ENCODE results near the gene CHI3L1. TPM values are rescaled to one million over a fixed set of nuclear protein-coding genes. Genes with fewer than 3 reads are reported as not detected.

CHI3L1 gene
- total RNA-seq, 2 experiments from 2014 or later: 0.24 to 0.44 TPM

- no peak overlapping the region for H3K27ac Mint-ChIP-seq
- no peaks in the 10 kb centered on the region for H3K27me3 Mint-ChIP-seq (ENCODE audit: low read depth)
- CTCF ChIA-PET: no interaction called here
- intact Hi-C loops (cut with micrococcal nuclease): no loop called here
- DNase-seq: no peak
- H3K36me3 Mint-ChIP-seq (ENCODE audit: low read depth): no peaks in the 10 kb centered on the region
- H3K4me3 Mint-ChIP-seq: no peak overlapping the region
- no peaks in the 10 kb centered on the region for H3K9me3 Mint-ChIP-seq
- no peaks in the 10 kb centered on the region for H3K4me1 Mint-ChIP-seq (ENCODE audit: low read depth)
Observed at GRCh38 chr1:203152158-203153034, 34.1 kb downstream of the CHI3L1 start.

GRCh38 chr1:203151362-203152157 is 34.9 kb downstream of the CHI3L1 start:
- CTCF ChIA-PET: no interaction called here

GRCh38 chr1:203150511-203151297 is 35.8 kb downstream of the CHI3L1 start:
- Mint-ChIP-seq H3K4me3 (no peak overlapping the region), H3K9me3 (no peaks in the 10 kb centered on the region), H3K36me3 (ENCODE audit: low read depth) (no peaks in the 10 kb centered on the region), H3K27me3 (ENCODE audit: low read depth) (no peaks in the 10 kb centered on the region), H3K4me1 (ENCODE audit: low read depth) (no peaks in the 10 kb centered on the region), H3K27ac (no peak overlapping the region)
- intact Hi-C loops (cut with micrococcal nuclease): no loop called here
- DNase-seq: no peak
- CTCF ChIA-PET: no interaction called here

More at GRCh38 chr1:203151362-203152157, 34.9 kb downstream of the CHI3L1 start:
- Mint-ChIP-seq H3K27me3 (ENCODE audit: low read depth) (no peaks in the 10 kb centered on the region), H3K9me3 (no peaks in the 10 kb centered on the region), H3K4me1 (ENCODE audit: low read depth) (no peaks in the 10 kb centered on the region), H3K4me3 (no peak overlapping the region), H3K27ac (no peak overlapping the region), H3K36me3 (ENCODE audit: low read depth) (no peaks in the 10 kb centered on the region)
- intact Hi-C loops (cut with micrococcal nuclease): no loop called here
- DNase-seq: no peak

- no peak for DNase-seq
- H3K4me1 Mint-ChIP-seq (ENCODE audit: low read depth): no peaks in the 10 kb centered on the region
- CTCF ChIA-PET: interaction anchor here (0.6 to 1.1 kb wide), 2 partner anchors 67 to 1094 kb away, joined by 5 to 8 read pairs; no protein-coding TSS in a partner anchor
- H3K36me3 Mint-ChIP-seq (ENCODE audit: low read depth): no peaks in the 10 kb centered on the region
- no peak overlapping the region for H3K4me3 Mint-ChIP-seq
- H3K27ac Mint-ChIP-seq: no peak overlapping the region
- H3K27me3 Mint-ChIP-seq (ENCODE audit: low read depth): no peaks in the 10 kb centered on the region
- intact Hi-C loops (cut with micrococcal nuclease): no loop called here
- H3K9me3 Mint-ChIP-seq: no peaks in the 10 kb centered on the region
Observed at GRCh38 chr1:203149188-203149840, 37.2 kb downstream of the CHI3L1 start.

GRCh38 chr1:203148579-203148978 is 37.9 kb downstream of the CHI3L1 start:
- no peaks in the 10 kb centered on the region for H3K9me3 Mint-ChIP-seq
- intact Hi-C loops (cut with micrococcal nuclease): no loop called here
- no peak overlapping the region for H3K4me3 Mint-ChIP-seq
- CTCF ChIA-PET: interaction anchor here (0.6 to 1.1 kb wide), 3 partner anchors 30 to 1094 kb away, joined by 3 to 8 read pairs (median 5); no protein-coding TSS in a partner anchor
- no peaks in the 10 kb centered on the region for H3K36me3 Mint-ChIP-seq (ENCODE audit: low read depth)
- no peaks in the 10 kb centered on the region for H3K27me3 Mint-ChIP-seq (ENCODE audit: low read depth)
- no peak overlapping the region for H3K27ac Mint-ChIP-seq
- no peaks in the 10 kb centered on the region for H3K4me1 Mint-ChIP-seq (ENCODE audit: low read depth)
- DNase-seq: no peak

GRCh38 chr1:203148127-203148526 is 38.4 kb downstream of the CHI3L1 start:
- DNase-seq: no peak
- H3K36me3 Mint-ChIP-seq (ENCODE audit: low read depth): no peaks in the 10 kb centered on the region
- H3K4me3 Mint-ChIP-seq: no peak overlapping the region
- no peaks in the 10 kb centered on the region for H3K27me3 Mint-ChIP-seq (ENCODE audit: low read depth)
- intact Hi-C loops (cut with micrococcal nuclease): no loop called here
- H3K4me1 Mint-ChIP-seq (ENCODE audit: low read depth): no peaks in the 10 kb centered on the region
- no peaks in the 10 kb centered on the region for H3K9me3 Mint-ChIP-seq
- no peak overlapping the region for H3K27ac Mint-ChIP-seq
- CTCF ChIA-PET: interaction anchor here (0.9 to 2.1 kb wide), 2 partner anchors 30 to 31 kb away, joined by 3 to 5 read pairs; no protein-coding TSS in a partner anchor

GRCh38 chr1:203147376-203147775 is 39.1 kb downstream of the CHI3L1 start:
- DNase-seq: no peak
- no peaks in the 10 kb centered on the region for H3K27me3 Mint-ChIP-seq (ENCODE audit: low read depth)
- no peak overlapping the region for H3K4me3 Mint-ChIP-seq
- H3K9me3 Mint-ChIP-seq: no peaks in the 10 kb centered on the region
- intact Hi-C loops (cut with micrococcal nuclease): no loop called here
- CTCF ChIA-PET: interaction anchor here (2.1 kb wide), 1 partner anchor 29 kb away, joined by 5 read pairs; no protein-coding TSS in a partner anchor
- H3K36me3 Mint-ChIP-seq (ENCODE audit: low read depth): no peaks in the 10 kb centered on the region
- no peak overlapping the region for H3K27ac Mint-ChIP-seq
- H3K4me1 Mint-ChIP-seq (ENCODE audit: low read depth): no peaks in the 10 kb centered on the region

GRCh38 chr1:203146537-203146936 is 40.0 kb downstream of the CHI3L1 start:
- no peak for DNase-seq
- no peak overlapping the region for H3K4me3 Mint-ChIP-seq
- intact Hi-C loops (cut with micrococcal nuclease): no loop called here
- no peaks in the 10 kb centered on the region for H3K36me3 Mint-ChIP-seq (ENCODE audit: low read depth)
- no peaks in the 10 kb centered on the region for H3K27me3 Mint-ChIP-seq (ENCODE audit: low read depth)
- H3K27ac Mint-ChIP-seq: no peak overlapping the region
- CTCF ChIA-PET: interaction anchor here (0.6 to 2.1 kb wide), 3 partner anchors 29 to 74 kb away, joined by 3 to 5 read pairs (median 3); no protein-coding TSS in a partner anchor
- no peaks in the 10 kb centered on the region for H3K9me3 Mint-ChIP-seq
- no peaks in the 10 kb centered on the region for H3K4me1 Mint-ChIP-seq (ENCODE audit: low read depth)

GRCh38 chr1:203146042-203146369 is 40.5 kb downstream of the CHI3L1 start:
- no peaks in the 10 kb centered on the region for H3K4me1 Mint-ChIP-seq (ENCODE audit: low read depth)
- no peak overlapping the region for H3K4me3 Mint-ChIP-seq
- no peaks in the 10 kb centered on the region for H3K9me3 Mint-ChIP-seq
- no peak for DNase-seq
- intact Hi-C loops (cut with micrococcal nuclease): no loop called here
- no peak overlapping the region for H3K27ac Mint-ChIP-seq
- CTCF ChIA-PET: interaction anchor here (0.6 to 2.1 kb wide), 3 partner anchors 28 to 75 kb away, joined by 3 to 5 read pairs (median 3); no protein-coding TSS in a partner anchor
- H3K27me3 Mint-ChIP-seq (ENCODE audit: low read depth): no peaks in the 10 kb centered on the region
- no peaks in the 10 kb centered on the region for H3K36me3 Mint-ChIP-seq (ENCODE audit: low read depth)

- Mint-ChIP-seq H3K4me3 (no peak overlapping the region), H3K9me3 (no peaks in the 10 kb centered on the region), H3K4me1 (ENCODE audit: low read depth) (no peaks in the 10 kb centered on the region), H3K36me3 (ENCODE audit: low read depth) (no peaks in the 10 kb centered on the region), H3K27me3 (ENCODE audit: low read depth) (no peaks in the 10 kb centered on the region), H3K27ac (no peak overlapping the region)
- CTCF ChIA-PET: interaction anchor here (0.6 kb wide), 1 partner anchor 75 kb away, joined by 3 read pairs; no protein-coding TSS in a partner anchor
- no peak for DNase-seq
- intact Hi-C loops (cut with micrococcal nuclease): no loop called here
Observed at GRCh38 chr1:203145321-203146041, 41.0 kb downstream of the CHI3L1 start.

GRCh38 chr1:203144661-203145060 is 41.8 kb downstream of the CHI3L1 start:
- H3K27me3 Mint-ChIP-seq (ENCODE audit: low read depth): no peaks in the 10 kb centered on the region
- intact Hi-C loops (cut with micrococcal nuclease): no loop called here
- CTCF ChIA-PET: no interaction called here

More at GRCh38 chr1:203144661-203145060, 41.8 kb downstream of the CHI3L1 start:
- H3K36me3 Mint-ChIP-seq (ENCODE audit: low read depth): no peaks in the 10 kb centered on the region
- H3K27ac Mint-ChIP-seq: no peak overlapping the region
- DNase-seq: no peak
- H3K4me1 Mint-ChIP-seq (ENCODE audit: low read depth): no peaks in the 10 kb centered on the region
- no peaks in the 10 kb centered on the region for H3K9me3 Mint-ChIP-seq
- H3K4me3 Mint-ChIP-seq: no peak overlapping the region

Data from activated naive CD4-positive, alpha-beta T cell treated with anti-CD3 and anti-CD28 coated beads for 36 hours (primary cell).